GM20000 (cell line): ENCODE results near the gene SPNS2.

Experiments used
- DNase-seq: peaks from one replicate; pipeline ENCODE4 v3.0.0; 2012; ENCODE audit warnings: low spot score
- TF ChIP-seq, protein P1 (sequence below): IDR thresholded peaks from 2 replicates; pipeline ENCODE4 v1.5.1; 2012; ENCODE audit warnings: mild to moderate bottlenecking, control low read depth; ENCODE audit errors: extremely low read depth, missing control alignments

SPNS2 gene

DNA sequence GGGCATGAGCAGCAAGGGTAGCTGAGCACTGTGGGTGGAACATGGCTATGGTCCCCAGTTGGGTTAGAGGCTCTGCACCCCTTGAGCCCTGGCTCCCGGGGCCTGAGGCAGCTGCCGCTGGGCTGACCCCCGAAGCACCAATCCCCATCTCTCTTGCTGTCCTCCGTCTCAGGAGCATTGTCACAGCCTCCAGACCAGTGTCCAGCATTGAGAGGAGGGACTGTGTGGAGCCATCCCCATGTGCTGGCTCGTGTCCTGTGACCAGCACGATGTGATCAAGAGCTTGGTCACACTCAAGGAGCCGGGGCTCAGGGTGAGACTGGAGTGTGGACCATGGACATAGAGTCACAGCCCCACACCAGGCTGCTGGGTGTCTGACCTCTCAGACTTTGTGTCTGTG, 88.5 kb downstream of the SPNS2 start:
- no peak for DNase-seq
- TF ChIP-seq, protein P1, sequence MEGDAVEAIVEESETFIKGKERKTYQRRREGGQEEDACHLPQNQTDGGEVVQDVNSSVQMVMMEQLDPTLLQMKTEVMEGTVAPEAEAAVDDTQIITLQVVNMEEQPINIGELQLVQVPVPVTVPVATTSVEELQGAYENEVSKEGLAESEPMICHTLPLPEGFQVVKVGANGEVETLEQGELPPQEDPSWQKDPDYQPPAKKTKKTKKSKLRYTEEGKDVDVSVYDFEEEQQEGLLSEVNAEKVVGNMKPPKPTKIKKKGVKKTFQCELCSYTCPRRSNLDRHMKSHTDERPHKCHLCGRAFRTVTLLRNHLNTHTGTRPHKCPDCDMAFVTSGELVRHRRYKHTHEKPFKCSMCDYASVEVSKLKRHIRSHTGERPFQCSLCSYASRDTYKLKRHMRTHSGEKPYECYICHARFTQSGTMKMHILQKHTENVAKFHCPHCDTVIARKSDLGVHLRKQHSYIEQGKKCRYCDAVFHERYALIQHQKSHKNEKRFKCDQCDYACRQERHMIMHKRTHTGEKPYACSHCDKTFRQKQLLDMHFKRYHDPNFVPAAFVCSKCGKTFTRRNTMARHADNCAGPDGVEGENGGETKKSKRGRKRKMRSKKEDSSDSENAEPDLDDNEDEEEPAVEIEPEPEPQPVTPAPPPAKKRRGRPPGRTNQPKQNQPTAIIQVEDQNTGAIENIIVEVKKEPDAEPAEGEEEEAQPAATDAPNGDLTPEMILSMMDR = no peak

- TF ChIP-seq, protein P1 = no peak
- DNase-seq = no peak
Measured at GRCh38 chr17:4587803-4588202, 89.1 kb downstream of the SPNS2 start.

DNA sequence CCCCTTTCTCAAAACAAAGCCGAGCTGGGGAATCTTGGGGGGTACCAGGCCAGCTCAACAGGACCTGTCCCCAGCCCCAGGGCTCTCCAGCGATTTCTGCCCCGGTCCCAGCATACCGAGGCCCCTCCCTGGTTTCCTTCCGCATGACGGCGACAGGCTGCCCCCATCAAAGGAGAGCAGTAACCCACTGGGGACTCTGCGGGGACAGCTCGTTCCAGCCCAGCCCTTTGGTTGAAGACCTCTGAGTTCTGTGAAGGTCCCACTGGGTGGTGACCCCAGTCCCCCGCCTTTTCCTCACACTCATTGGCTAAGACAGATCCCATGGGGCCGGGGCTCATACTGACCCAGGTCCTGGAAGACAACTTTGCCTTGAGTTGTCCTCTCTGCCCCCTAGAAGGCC, 89.7 kb downstream of the SPNS2 start:
- no peak for DNase-seq
- TF ChIP-seq, protein P1 = no peak
